Fibroblast of lung (primary cell): ENCODE data around the gene FAM3B. TPM values are rescaled to one million over a fixed set of nuclear protein-coding genes. Genes with fewer than 3 reads are reported as not detected.

Experiments used
- DNase-seq, 2 donors: peaks; one replicate each; pipeline versions ENCODE4 v3.0.0 to v3.0.0-alpha.2; 2010; ENCODE audit warnings: low read depth in 2 of 2
- H2AFZ ChIP-seq: 2 replicates; pipeline ENCODE4 v1.5.1; 2012; ENCODE audit warnings: low read length, control low read depth, inconsistent platforms
- H3K27ac ChIP-seq: 2 replicates; pipeline ENCODE4 v1.5.1; 2011; ENCODE audit warnings: low read length, control low read depth; ENCODE audit not compliant: insufficient read depth
- H3K27me3 ChIP-seq: 2 replicates; pipeline ENCODE4 v1.5.1; 2011; ENCODE audit warnings: mild to moderate bottlenecking, low read length; ENCODE audit not compliant: control insufficient read depth, insufficient read depth
- H3K36me3 ChIP-seq: 2 replicates; pipeline ENCODE4 v1.5.1; 2011; ENCODE audit warnings: low read length; ENCODE audit not compliant: control insufficient read depth, insufficient read depth
- H3K4me1 ChIP-seq: 2 replicates; pipeline ENCODE4 v1.5.1; 2011; ENCODE audit warnings: low read length; ENCODE audit not compliant: control insufficient read depth, insufficient read depth; ENCODE audit errors: extremely low read depth
- H3K4me2 ChIP-seq: 2 replicates; pipeline ENCODE4 v1.5.1; 2011; ENCODE audit warnings: low read length, control low read depth; ENCODE audit not compliant: insufficient read depth; ENCODE audit errors: extremely low read depth
- H3K4me3 ChIP-seq, 4 experiments: fragments of 200-600 bp in 1 of 4; sonication (generic) in 1 of 4; replicated peaks in 1 of 4; 2 replicates each; pipeline ENCODE4 v1.5.1; 2011 to 2016; ENCODE audit warnings: low read length in 4 of 4, low read depth in 3 of 4, mild to moderate bottlenecking in 3 of 4, control low read depth in 2 of 4, inconsistent platforms in 1 of 4, mixed read lengths in 1 of 4; ENCODE audit not compliant: insufficient read depth in 1 of 4; ENCODE audit errors: control extremely low read depth in 1 of 4
- H3K79me2 ChIP-seq: 2 replicates; pipeline ENCODE4 v1.5.1; 2012; ENCODE audit warnings: mild to moderate bottlenecking, low read length, inconsistent platforms; ENCODE audit not compliant: control insufficient read depth, insufficient read depth
- H3K9ac ChIP-seq: 2 replicates; pipeline ENCODE4 v1.5.1; 2011; ENCODE audit warnings: mild to moderate bottlenecking, low read length, control low read depth; ENCODE audit not compliant: insufficient read depth
- H3K9me3 ChIP-seq: 2 replicates; pipeline ENCODE4 v1.5.1; 2012; ENCODE audit warnings: low read depth, low read length; ENCODE audit not compliant: control insufficient read depth, insufficient read depth
- H4K20me1 ChIP-seq: 2 replicates; pipeline ENCODE4 v1.5.1; 2011; ENCODE audit warnings: low read length; ENCODE audit not compliant: control insufficient read depth, insufficient read depth; ENCODE audit errors: extremely low read depth
- CTCF ChIP-seq, 2 donors: IDR thresholded peaks in 1 of 2; conservative IDR thresholded peaks in 1 of 2; 1 replicate in 1 of 2; 2 replicates in 1 of 2; pipeline ENCODE4 v1.5.1; 2011 to 2012; ENCODE audit warnings: low read length in 2 of 2, control low read depth in 1 of 2, inconsistent platforms in 1 of 2, low read depth in 1 of 2, mild to moderate bottlenecking in 1 of 2
- EZH2 ChIP-seq: IDR thresholded peaks from 2 replicates; pipeline ENCODE4 v1.5.1; 2012; ENCODE audit warnings: low read length, control low read depth, mild to moderate bottlenecking; ENCODE audit errors: missing control alignments
- polyA plus RNA-seq, 2 donors: library from polyadenylated mRNA; depleted of rRNA in 1 of 2; stranded (reverse) in 1 of 2; unstranded in 1 of 2; fragments of >200 nt; gene quantifications; 2 replicates each; pipeline ENCODE4 v1.2.1, GENCODE V29; 2011 to 2012; ENCODE audit warnings: missing spikeins in 1 of 2
- total RNA-seq: library from RNA; depleted of rRNA; stranded (reverse); fragments of >200 nt; gene quantifications from 2 replicates; pipeline ENCODE4 v1.2.1, GENCODE V29; 2014

Gene FAM3B
- total and polyA plus RNA-seq, 2 donors (not counting 1 experiment from before 2014, with no cell fraction given): not detected

- H4K20me1 ChIP-seq: no peaks in the 10 kb centered on the region
- H3K36me3 ChIP-seq: no peaks in the 10 kb centered on the region
- H3K4me2 ChIP-seq: no peak overlapping the region
- no peaks in the 10 kb centered on the region for H3K4me1 ChIP-seq
- no peak overlapping the region for H3K4me3 ChIP-seq
- TF ChIP-seq CTCF (conservative IDR thresholded peaks at IDR 0.05 in 1 of 2, IDR thresholded peaks at IDR 0.05 in 1 of 2; ENCODE audit: low read depth in 1 of 2, low read length in 2 of 2): no peak
- TF ChIP-seq EZH2: no peak
- H3K9me3 ChIP-seq: no peaks in the 10 kb centered on the region
- H3K9ac ChIP-seq: no peak overlapping the region
- no peak for DNase-seq
- no peaks in the 10 kb centered on the region for H3K27me3 ChIP-seq
- no peak overlapping the region for H2AFZ ChIP-seq
- no peak overlapping the region for H3K27ac ChIP-seq
- no peaks in the 10 kb centered on the region for H3K79me2 ChIP-seq
These were observed 17.2 kb downstream of the FAM3B start for GRCh38 chr21:41333752-41334151.

- DNase-seq: no peak
- Histone ChIP-seq H3K4me2 (no peak overlapping the region), H3K4me1 (no peaks in the 10 kb centered on the region), H4K20me1 (no peaks in the 10 kb centered on the region), H3K9ac (no peak overlapping the region), H3K27ac (no peak overlapping the region), H2AFZ (no peak overlapping the region), H3K79me2 (no peaks in the 10 kb centered on the region), H3K36me3 (no peaks in the 10 kb centered on the region), H3K27me3 (no peaks in the 10 kb centered on the region), H3K4me3 (no peak overlapping the region), H3K9me3 (no peaks in the 10 kb centered on the region)
- TF ChIP-seq CTCF (conservative IDR thresholded peaks at IDR 0.05 in 1 of 2, IDR thresholded peaks at IDR 0.05 in 1 of 2; ENCODE audit: low read depth in 1 of 2, low read length in 2 of 2) (no peak), EZH2 (no peak)
These were observed 20.9 kb downstream of the FAM3B start for GRCh38 chr21:41337515-41337914.

- Histone ChIP-seq H2AFZ (no peak overlapping the region), H3K27ac (no peak overlapping the region), H3K79me2 (no peaks in the 10 kb centered on the region), H3K4me3 (no peak overlapping the region), H3K27me3 (no peaks in the 10 kb centered on the region), H3K4me2 (no peak overlapping the region), H3K4me1 (no peaks in the 10 kb centered on the region), H4K20me1 (no peaks in the 10 kb centered on the region), H3K9me3 (no peaks in the 10 kb centered on the region), H3K9ac (no peak overlapping the region), H3K36me3 (no peaks in the 10 kb centered on the region)
- DNase-seq: no peak
- TF ChIP-seq EZH2 (no peak), CTCF (conservative IDR thresholded peaks at IDR 0.05 in 1 of 2, IDR thresholded peaks at IDR 0.05 in 1 of 2; ENCODE audit: low read depth in 1 of 2, low read length in 2 of 2) (no peak)
These were observed 21.9 kb downstream of the FAM3B start for GRCh38 chr21:41338455-41338854.
